Testis (tissue), 3 donors: ENCODE data around the gene ETS1. TPM values are rescaled to one million over a fixed set of nuclear protein-coding genes. Genes with fewer than 3 reads are reported as not detected.

Experiments used
- DNase-seq: peaks from one replicate; pipeline ENCODE4 v3.0.0-alpha.2; 2019
- H3K27ac ChIP-seq, 2 donors: fragments of 200-600 bp; sonication (generic); one replicate each; pipeline ENCODE4 v1.5.1; 2019
- H3K27me3 ChIP-seq: fragments of 200-600 bp; sonication (generic); one replicate; pipeline ENCODE4 v1.5.1; 2019
- H3K36me3 ChIP-seq: fragments of 200-600 bp; sonication (generic); one replicate; pipeline ENCODE4 v1.5.1; 2017; ENCODE audit warnings: low read depth; ENCODE audit errors: missing control alignments
- H3K4me1 ChIP-seq: fragments of 200-600 bp; sonication (generic); one replicate; pipeline ENCODE4 v1.5.1; 2019
- H3K4me3 ChIP-seq, 2 donors: fragments of 200-600 bp; sonication (generic); one replicate each; pipeline ENCODE4 v1.5.1; 2017 to 2019
- H3K9me3 ChIP-seq: fragments of 200-600 bp; sonication (generic); one replicate; pipeline ENCODE4 v1.5.1; 2017
- POLR2A ChIP-seq: fragments of 450-650 bp; IDR thresholded peaks from one replicate; pipeline ENCODE4 v1.6.1; 2017; ENCODE audit warnings: antibody characterized with exemption, mild to moderate bottlenecking, moderate library complexity
- WGBS, 2 donors: methylation state at CpG; one replicate each; pipeline ENCODE4 v1.1.5; 2018; 5-methylcytosine and 5-hydroxymethylcytosine counted together
- intact Hi-C: fragments of 100-400 bp; cut with DNase I; formaldehyde crosslinking; loops from one replicate; pipeline ENCODE4 v1.15.1; 2023; ENCODE audit warnings: low total_unique reads
- polyA plus RNA-seq: library from polyadenylated mRNA; stranded (reverse); fragments of 350-450 nt; fragmentation: Illumina TruSeq; extraction: RNeasy Lipid Tissue Mini Kit (QIAGEN cat#74804); gene quantifications from one replicate; pipeline ENCODE4 v1.2.3, GENCODE V29; 2014; ENCODE audit warnings: low read depth, low replicate concordance; ENCODE audit not compliant: insufficient read depth
- total RNA-seq, 2 donors: library from RNA; depleted of rRNA; stranded (reverse); fragments of >200 nt; gene quantifications; one replicate each; pipeline ENCODE4 v1.2.3, GENCODE V29; 2016
- TF ChIP-seq, protein P1 (sequence below), 3 experiments: fragments of 450-650 bp in 2 of 3; fragments of 200-600 bp in 1 of 3; sonication (generic) in 1 of 3; IDR thresholded peaks; one replicate each; pipeline ENCODE4 v1.5.1; 2016 to 2019; ENCODE audit warnings: antibody characterized with exemption in 3 of 3, mild to moderate bottlenecking in 2 of 3, moderate library complexity in 1 of 3

ETS1 gene
- total and polyA plus RNA-seq, 3 donors from 2014 or later, result 15.1 to 21.1 (median 15.3) TPM

DNA sequence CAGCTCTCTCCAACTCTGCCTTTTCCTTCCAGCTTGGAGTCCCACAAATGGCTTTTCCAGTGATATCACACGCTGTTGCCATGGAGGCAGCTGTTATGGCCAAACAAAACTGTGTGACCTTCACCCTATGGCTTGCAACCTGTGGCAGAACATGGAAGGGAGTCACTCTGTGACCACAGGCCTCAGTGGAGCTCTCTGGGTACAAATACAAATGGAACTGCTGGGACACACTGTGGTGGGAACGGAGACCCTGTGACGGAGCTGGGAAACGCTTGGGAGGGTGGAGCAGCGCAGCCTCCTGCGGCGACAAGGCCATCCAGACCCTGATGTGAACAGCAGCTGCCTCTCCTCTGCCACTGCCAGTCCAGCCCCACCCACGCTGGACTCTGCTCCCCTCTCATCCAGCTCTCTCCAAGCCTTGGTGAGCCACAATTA is 162.5 kb downstream of the ETS1 start:
- Histone ChIP-seq H3K4me1 (peaks cover 5% of the 10 kb centered on the region), H3K9me3 (no peaks in the 10 kb centered on the region), H3K27ac (peak overlapping the region in 1 of 2 donors; percentile 44), H3K4me3 (no peak overlapping the region), H3K27me3 (no peaks in the 10 kb centered on the region), H3K36me3 (no peaks in the 10 kb centered on the region)
- intact Hi-C loops, result no loop called here
- peak; percentile 33 for DNase-seq
- WGBS, 2 donors, result 56% methylated on average over 8 of the region's 8 CpGs; no CpG with 5 or more reads in 1 of the 2 donors
- no peak for TF ChIP-seq POLR2A
- TF ChIP-seq, protein P1, sequence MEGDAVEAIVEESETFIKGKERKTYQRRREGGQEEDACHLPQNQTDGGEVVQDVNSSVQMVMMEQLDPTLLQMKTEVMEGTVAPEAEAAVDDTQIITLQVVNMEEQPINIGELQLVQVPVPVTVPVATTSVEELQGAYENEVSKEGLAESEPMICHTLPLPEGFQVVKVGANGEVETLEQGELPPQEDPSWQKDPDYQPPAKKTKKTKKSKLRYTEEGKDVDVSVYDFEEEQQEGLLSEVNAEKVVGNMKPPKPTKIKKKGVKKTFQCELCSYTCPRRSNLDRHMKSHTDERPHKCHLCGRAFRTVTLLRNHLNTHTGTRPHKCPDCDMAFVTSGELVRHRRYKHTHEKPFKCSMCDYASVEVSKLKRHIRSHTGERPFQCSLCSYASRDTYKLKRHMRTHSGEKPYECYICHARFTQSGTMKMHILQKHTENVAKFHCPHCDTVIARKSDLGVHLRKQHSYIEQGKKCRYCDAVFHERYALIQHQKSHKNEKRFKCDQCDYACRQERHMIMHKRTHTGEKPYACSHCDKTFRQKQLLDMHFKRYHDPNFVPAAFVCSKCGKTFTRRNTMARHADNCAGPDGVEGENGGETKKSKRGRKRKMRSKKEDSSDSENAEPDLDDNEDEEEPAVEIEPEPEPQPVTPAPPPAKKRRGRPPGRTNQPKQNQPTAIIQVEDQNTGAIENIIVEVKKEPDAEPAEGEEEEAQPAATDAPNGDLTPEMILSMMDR (IDR thresholded peaks at IDR 0.05), result no peak

DNA sequence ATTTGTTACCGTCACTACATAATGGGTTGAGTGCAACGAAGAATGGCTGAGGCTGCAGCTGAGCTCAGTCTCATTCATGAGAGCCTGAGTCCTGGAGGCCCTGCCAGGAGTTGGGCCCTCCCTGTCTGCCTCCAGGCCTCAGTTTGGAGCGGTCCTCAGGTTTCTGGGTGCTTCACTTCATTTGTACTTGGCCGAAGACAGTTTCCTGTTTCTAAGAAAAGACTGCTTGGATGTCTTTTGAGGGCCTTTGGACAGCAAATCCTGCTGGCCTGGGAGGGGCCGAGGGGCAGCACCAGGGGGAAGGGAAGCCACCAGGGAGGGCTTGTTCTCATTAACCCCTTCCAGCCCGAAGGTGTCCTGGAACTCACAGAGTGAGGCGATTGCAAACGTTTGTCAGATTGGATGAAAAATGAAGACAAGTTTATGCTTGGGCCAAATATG is 163.1 kb downstream of the ETS1 start:
- Histone ChIP-seq H3K9me3 (no peaks in the 10 kb centered on the region), H3K27ac (peak overlapping the region in 1 of 2 donors; percentile 44), H3K36me3 (no peaks in the 10 kb centered on the region), H3K4me3 (no peak overlapping the region), H3K4me1 (peaks cover 5% of the 10 kb centered on the region), H3K27me3 (no peaks in the 10 kb centered on the region)
- WGBS, 2 donors, result 45 to 46% methylated on average over 7 to 8 of the region's 8 CpGs
- no peak for TF ChIP-seq POLR2A
- TF ChIP-seq, protein P1 (IDR thresholded peaks at IDR 0.05), result no peak
- DNase-seq, result peak; percentile 73
- intact Hi-C loops, result no loop called here

DNA sequence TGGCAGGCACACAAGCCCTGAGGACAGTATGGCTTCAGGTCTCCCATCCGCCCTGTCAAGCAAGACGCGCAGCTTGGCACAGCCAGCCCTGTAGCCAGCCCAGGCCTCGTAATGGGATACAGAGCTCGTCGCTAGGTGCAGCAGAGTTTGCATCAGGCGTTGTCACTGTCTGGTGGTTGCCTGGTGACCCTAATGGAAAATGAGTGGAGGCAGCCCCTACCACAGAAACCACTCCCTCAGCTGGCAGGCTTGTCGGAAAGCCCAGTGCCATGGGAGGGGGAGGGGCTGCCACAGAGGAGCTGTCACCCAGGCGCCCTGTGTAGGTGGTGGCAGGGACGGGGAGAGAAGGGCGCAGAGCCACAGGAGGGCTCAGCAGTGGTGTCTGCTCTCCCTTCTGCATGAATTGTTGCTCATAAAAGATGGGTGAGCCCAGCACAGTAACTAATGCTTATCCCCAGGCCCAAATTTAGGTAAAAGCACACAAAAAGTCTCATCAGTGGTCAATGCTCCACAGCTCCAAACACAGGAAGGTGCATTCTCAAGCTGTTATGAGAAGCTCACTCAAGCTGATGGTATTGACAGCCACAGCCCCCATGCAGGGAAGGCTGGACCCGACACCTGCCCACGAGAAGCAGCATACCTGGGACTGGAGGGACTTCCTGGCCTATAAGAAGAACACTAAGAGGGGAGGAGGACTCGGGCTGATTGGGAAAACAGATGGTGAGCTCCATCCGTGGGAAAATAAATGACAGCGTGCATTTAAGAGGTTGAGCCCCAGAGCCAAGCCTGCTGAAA is 164.6 kb downstream of the ETS1 start:
- Histone ChIP-seq H3K4me3 (no peak overlapping the region), H3K4me1 (peaks cover 9% of the 10 kb centered on the region), H3K27ac (no peak overlapping the region), H3K27me3 (no peaks in the 10 kb centered on the region), H3K9me3 (no peaks in the 10 kb centered on the region), H3K36me3 (no peaks in the 10 kb centered on the region)
- no peak for TF ChIP-seq POLR2A
- TF ChIP-seq, protein P1 (IDR thresholded peaks at IDR 0.05), result no peak
- no peak for DNase-seq
- intact Hi-C loops, result no loop called here
- WGBS, 2 donors, result 77 to 80% methylated on average over 6 to 16 of the region's 16 CpGs

DNA sequence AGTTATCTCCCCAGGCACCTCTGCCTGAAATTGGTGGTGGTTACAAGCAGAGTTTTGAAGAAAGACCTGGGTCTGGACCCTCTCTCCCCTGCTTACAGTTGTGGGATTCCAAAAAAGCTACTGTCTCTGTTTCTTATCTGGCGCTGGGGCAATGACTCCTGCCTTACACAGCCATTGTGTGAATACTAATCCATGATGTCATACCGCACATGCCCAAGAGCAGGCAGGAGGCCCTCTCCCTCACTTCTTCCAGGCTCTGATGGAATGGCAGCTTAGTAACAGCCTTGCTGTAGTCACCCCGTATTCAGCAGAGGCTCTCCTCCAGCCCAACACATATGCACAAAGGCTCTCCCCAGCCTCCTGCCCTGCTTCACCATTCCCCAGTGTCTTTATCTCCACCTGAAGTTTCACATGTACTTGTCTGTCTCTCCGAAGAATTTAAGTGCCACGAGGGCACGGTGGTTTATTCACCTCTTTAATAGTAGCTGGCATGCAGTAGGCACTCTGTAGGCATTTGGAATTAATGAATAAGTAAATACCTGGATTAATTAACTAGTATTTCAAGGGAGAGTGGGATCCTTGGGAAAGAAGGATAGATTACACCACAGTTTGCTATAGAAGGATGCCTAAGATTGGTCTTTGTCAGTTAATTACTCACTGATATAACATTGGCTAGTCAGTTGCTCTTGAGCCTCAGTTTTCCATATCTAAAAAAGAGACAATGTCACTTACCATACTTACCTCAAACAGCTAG is 165.6 kb downstream of the ETS1 start:
- H3K4me3 ChIP-seq, result no peak overlapping the region
- 88 to 89% methylated on average over 6 of the region's 6 CpGs for WGBS, 2 donors
- H3K36me3 ChIP-seq, result no peaks in the 10 kb centered on the region
- peaks cover 19% of the 10 kb centered on the region for H3K4me1 ChIP-seq
- TF ChIP-seq, protein P1 (IDR thresholded peaks at IDR 0.05), result no peak
- TF ChIP-seq POLR2A, result no peak
- no peaks in the 10 kb centered on the region for H3K9me3 ChIP-seq
- no peaks in the 10 kb centered on the region for H3K27me3 ChIP-seq
- DNase-seq, result no peak
- intact Hi-C loops, result no loop called here
- H3K27ac ChIP-seq, result no peak overlapping the region
